Measurements from ENCODE around the gene CPZ.

GRCh38 chr4:8639777-8640720, 47.5 kb downstream of the CPZ start:
- no peak for TF ChIP-seq POLR2AphosphoS5 (IDR thresholded peaks at IDR 0.05)
- no peak for TF ChIP-seq CTCF (IDR thresholded peaks at IDR 0.05)

Measured in breast epithelium (tissue), 3 donors.